HepG2 (cell line): ENCODE measurements around the gene B4GALT4. TPM values are rescaled to one million over a fixed set of nuclear protein-coding genes. Genes with fewer than 3 reads are reported as not detected.

ENCODE experiments used
- ATAC-seq: fragments of 200-7000 bp; cut with Tn5 transposase; 3 replicates; pipeline ENCODE4 v1.9.1; 2020; ENCODE audit warnings: mild to moderate bottlenecking, moderate library complexity
- Bru-seq: library from RNA; stranded (reverse); fragments of 400-500 nt; gene quantifications from one replicate; lab custom pipeline; 2021; lab: Mats Ljungman, UMichigan
- BruChase-seq, 2 experiments: library from RNA; stranded (reverse); fragments of 400-500 nt; gene quantifications; one replicate each; lab custom pipeline; 2021; lab: Mats Ljungman, UMichigan
- BruUV-seq: library from RNA; stranded (reverse); fragments of 400-500 nt; replicated peaks from 2 replicates; lab custom pipeline; 2021; lab: Mats Ljungman, UMichigan
- CTCF ChIA-PET: fragments of 300-600 bp; formaldehyde crosslinking; extraction: SDS; loops from one replicate; lab custom pipeline; 2021; ENCODE audit warnings: low total read pairs, inconsistent platforms, low intra/inter-chr PET ratio; lab: Yijun Ruan, JAX
- POLR2A ChIA-PET: fragments of 350-600 bp; sonication (Branson Sonifier 250); formaldehyde crosslinking; loops from one replicate; lab custom pipeline; 2020; ENCODE audit warnings: antibody characterized with exemption, inconsistent platforms; lab: Yijun Ruan, JAX
- DNase-seq: peaks from one replicate; pipeline ENCODE4 v3.0.0-alpha.2; 2015; ENCODE audit warnings: low spot score
- FAIRE-seq: peaks from 3 replicates; lab custom pipeline; 2011; peaks lifted over from hg19 to GRCh38; lab: Jason Lieb, UNC
- H2AFZ ChIP-seq: one replicate; pipeline ENCODE4 v1.6.1; 2011; ENCODE audit warnings: low read length, inconsistent platforms
- H3K27ac ChIP-seq: fragments of 300-600 bp; 3 replicates; pipeline ENCODE4 v1.8.0; 2011; ENCODE audit warnings: mixed run types, mild to moderate bottlenecking, mixed read lengths, low read length, inconsistent platforms; ENCODE audit not compliant: insufficient read depth; ENCODE audit errors: extremely low read length
- H3K27me3 ChIP-seq, 2 experiments: fragments of 200-600 bp in 1 of 2; 2 replicates in 1 of 2; 3 replicates in 1 of 2; pipeline versions ENCODE4 v1.6.0 to v1.8.0; 2011; ENCODE audit warnings: low read length in 2 of 2, mild to moderate bottlenecking in 2 of 2, moderate library complexity in 2 of 2, inconsistent platforms in 1 of 2; ENCODE audit not compliant: insufficient read depth in 2 of 2, control insufficient read depth in 1 of 2
- H3K36me3 ChIP-seq, 2 experiments: fragments of 200-600 bp in 1 of 2; replicated peaks in 1 of 2; 2 replicates in 1 of 2; 3 replicates in 1 of 2; pipeline versions ENCODE4 v1.5.1 to v1.8.0; 2011; ENCODE audit warnings: low read length in 2 of 2, inconsistent platforms in 1 of 2; ENCODE audit not compliant: insufficient read depth in 2 of 2, control insufficient read depth in 1 of 2
- H3K4me1 ChIP-seq: 2 replicates; pipeline ENCODE4 v1.5.1; 2012; ENCODE audit warnings: low read length, inconsistent platforms; ENCODE audit not compliant: insufficient read depth
- H3K4me2 ChIP-seq: 2 replicates; pipeline ENCODE4 v1.6.0; 2011; ENCODE audit warnings: low read depth, low read length, inconsistent platforms
- H3K4me3 ChIP-seq, 3 experiments: fragments of 200-600 bp in 1 of 3; sonication (generic), shearing (Covaris generic) in 1 of 3; replicated peaks in 1 of 3; 2 replicates each; pipeline ENCODE4 v1.5.1; 2011 to 2016; ENCODE audit warnings: low read length in 3 of 3, inconsistent platforms in 2 of 3, low read depth in 2 of 3, mild to moderate bottlenecking in 2 of 3, control low read depth in 1 of 3, mixed read lengths in 1 of 3; ENCODE audit not compliant: insufficient read depth in 1 of 3
- H3K79me2 ChIP-seq: one replicate; pipeline ENCODE4 v1.6.1; 2011; ENCODE audit warnings: low read length, inconsistent platforms; ENCODE audit not compliant: insufficient read depth
- H3K9ac ChIP-seq: 2 replicates; pipeline ENCODE4 v1.6.0; 2011; ENCODE audit warnings: mild to moderate bottlenecking, low read depth, low read length, inconsistent platforms; ENCODE audit not compliant: insufficient read depth
- H3K9me3 ChIP-seq: 2 replicates; pipeline ENCODE4 v1.5.1; 2012; ENCODE audit warnings: mild to moderate bottlenecking, low read length
- H4K20me1 ChIP-seq: 2 replicates; pipeline ENCODE4 v1.6.0; 2011; ENCODE audit warnings: inconsistent platforms, mild to moderate bottlenecking, low read length, moderate library complexity; ENCODE audit not compliant: insufficient read depth
- ATF5 ChIP-seq: sonication (generic); formaldehyde crosslinking; IDR thresholded peaks from 2 replicates; pipeline ENCODE4 v1.4.0; 2020; ENCODE audit warnings: mild to moderate bottlenecking, low read depth, missing genetic modification reagents
- CCDC6 ChIP-seq: sonication (generic); formaldehyde crosslinking; IDR thresholded peaks from 2 replicates; pipeline ENCODE4 v1.8.1; 2022; ENCODE audit warnings: mild to moderate bottlenecking, missing genetic modification reagents, moderate library complexity
- CEBPB ChIP-seq: IDR thresholded peaks from 2 replicates; pipeline ENCODE4 v1.6.1; 2011; ENCODE audit warnings: low read depth, low read length, improper control_type of control experiment, borderline replicate concordance
- GMEB2 ChIP-seq: IDR thresholded peaks from 2 replicates; pipeline ENCODE4 v1.6.1; 2016; ENCODE audit warnings: missing biosample characterization, missing genetic modification reagents, low read depth
- HNF4G ChIP-seq, 2 experiments: sonication (generic) in 1 of 2; formaldehyde crosslinking in 1 of 2; IDR thresholded peaks; 2 replicates each; pipeline versions ENCODE4 v1.4.0 to v1.6.1; 2011 to 2020; ENCODE audit warnings: borderline replicate concordance in 2 of 2, low read depth in 2 of 2, mild to moderate bottlenecking in 2 of 2, low read length in 1 of 2, missing genetic modification reagents in 1 of 2, moderate library complexity in 1 of 2
- SIN3A ChIP-seq: IDR thresholded peaks from 2 replicates; pipeline ENCODE4 v1.6.1; 2011; ENCODE audit warnings: low read depth, mild to moderate bottlenecking, control low read depth, low read length, borderline replicate concordance
- ZFP36L2 ChIP-seq: sonication (generic); formaldehyde crosslinking; IDR thresholded peaks from 2 replicates; pipeline ENCODE4 v1.4.0; 2020; ENCODE audit warnings: missing genetic modification reagents
- ZFP37 ChIP-seq: sonication (generic); formaldehyde crosslinking; IDR thresholded peaks from 2 replicates; pipeline ENCODE4 v1.4.0; 2020; ENCODE audit warnings: missing genetic modification reagents, borderline replicate concordance
- ZNF337 ChIP-seq: sonication (generic); formaldehyde crosslinking; IDR thresholded peaks from 2 replicates; pipeline ENCODE4 v1.5.1; 2020; ENCODE audit warnings: missing genetic modification reagents, low read depth, mild to moderate bottlenecking, borderline replicate concordance
- ZNF382 ChIP-seq: sonication (generic); formaldehyde crosslinking; IDR thresholded peaks from 2 replicates; pipeline ENCODE4 v1.5.0; 2020; ENCODE audit warnings: missing genetic modification reagents, mild to moderate bottlenecking, borderline replicate concordance
- ZNF891 ChIP-seq: sonication (generic); formaldehyde crosslinking; IDR thresholded peaks from 2 replicates; pipeline ENCODE4 v1.5.0; 2020; ENCODE audit warnings: mild to moderate bottlenecking, missing genetic modification reagents
- WGBS: methylation state at CpG from one replicate; pipeline ENCODE4 v1.1.6; 2017; ENCODE audit warnings: low lambda C conversion rate; 5-methylcytosine and 5-hydroxymethylcytosine counted together
- in situ Hi-C: cut with HindIII; loops from 2 replicates; pipeline ENCODE4 v1.10.0; 2017; ENCODE audit warnings: low pct_unique_long_range_greater_than_20kb; ENCODE audit not compliant: extremely low pct_ligation_motif_present
- intact Hi-C: fragments of 100-400 bp; cut with micrococcal nuclease; formaldehyde crosslinking; loops from one replicate; pipeline ENCODE4 v1.10.0; 2022; ENCODE audit not compliant: unreplicated experiment
- long read RNA-seq, 2 experiments: library from RNA in 1 of 2; library from polyadenylated mRNA in 1 of 2; stranded (forward) in 1 of 2; unstranded in 1 of 2; transcript quantifications; one replicate each; pipeline ENCODE4 v2.0.0, GENCODE V29; 2019 to 2022
- polyA minus RNA-seq, 3 experiments: library from RNA; depleted of rRNA, polyadenylated mRNA; stranded (reverse); fragments of >200 nt; gene quantifications; 2 replicates each; pipeline ENCODE4 v1.2.3, GENCODE V29; 2011; ENCODE audit warnings: low replicate concordance in 1 of 3
- polyA plus RNA-seq, 8 experiments: library from polyadenylated mRNA; depleted of rRNA in 3 of 8; stranded (reverse) in 7 of 8; unstranded in 1 of 8; fragments of >200 nt; fragmentation: Illumina TruSeq in 4 of 8; extraction: Trizol in 4 of 8; gene quantifications; 2 replicates each; pipeline versions ENCODE4 v1.2.1 to v1.2.3, GENCODE V29; 2011 to 2016; ENCODE audit warnings: low read depth in 4 of 8, missing spikeins in 1 of 8, mixed read lengths in 1 of 8; ENCODE audit not compliant: insufficient read depth in 1 of 8
- total RNA-seq, 5 experiments: library from RNA; depleted of rRNA; stranded (reverse); fragments of >200 nt; fragmentation: Illumina TruSeq; extraction: Trizol; gene quantifications; 2 replicates each; pipeline ENCODE4 v1.2.3, GENCODE V29; 2016; ENCODE audit warnings: low read depth in 1 of 5

B4GALT4 gene
- total RNA-seq (2016; rRNA removed; fragmentation: Illumina TruSeq; extraction: Trizol) (23.8 and 29.0 TPM in 2 replicates), polyA plus RNA-seq (2011; rRNA removed) (15.1 and 16.9 TPM in 2 replicates), polyA minus RNA-seq (2011; rRNA and poly(A)+ RNA removed; ENCODE audit: low replicate concordance) (6.9 and 18.7 TPM in 2 replicates), Bru-seq, nascent RNA (percentile 87 among the genes with signal in this experiment), BruChase-seq, experiment 1, labeled RNA remaining after a 6-hour chase (percentile 80 among the genes with signal in this experiment), BruChase-seq, experiment 2, labeled RNA remaining after a 2-hour chase (percentile 75 among the genes with signal in this experiment)
- total RNA-seq (2016; cell fraction: cytosol; rRNA removed; fragmentation: Illumina TruSeq; extraction: Trizol; ENCODE audit: low read depth), result 11.4 and 13.3 TPM in 2 replicates
- 25.1 and 29.6 TPM in 2 replicates for total RNA-seq (2016; cell fraction: insoluble cytoplasmic fraction; rRNA removed; fragmentation: Illumina TruSeq; extraction: Trizol)
- total RNA-seq (2016; cell fraction: membrane; rRNA removed; fragmentation: Illumina TruSeq; extraction: Trizol), result 21.4 and 30.8 TPM in 2 replicates
- 21.6 and 24.4 TPM in 2 replicates for total RNA-seq (2016; cell fraction: nucleus; rRNA removed; fragmentation: Illumina TruSeq; extraction: Trizol)
- polyA plus RNA-seq (2011; cell fraction: cytosol; rRNA removed), result 10.2 and 12.6 TPM in 2 replicates
- 7.1 and 9.0 TPM in 2 replicates for polyA plus RNA-seq (2011; cell fraction: nucleus; rRNA removed)
- 22.2 and 27.7 TPM in 2 replicates for polyA plus RNA-seq (2012)
- polyA plus RNA-seq (2016; cell fraction: cytosol; fragmentation: Illumina TruSeq; extraction: Trizol; ENCODE audit: low read depth), result 10.6 and 14.6 TPM in 2 replicates
- polyA plus RNA-seq (2016; cell fraction: insoluble cytoplasmic fraction; fragmentation: Illumina TruSeq; extraction: Trizol; ENCODE audit: low read depth), result 21.5 and 23.8 TPM in 2 replicates
- 17.0 and 23.1 TPM in 2 replicates for polyA plus RNA-seq (2016; cell fraction: membrane; fragmentation: Illumina TruSeq; extraction: Trizol; ENCODE audit: low read depth)
- 29.4 and 32.1 TPM in 2 replicates for polyA plus RNA-seq (2016; cell fraction: nucleus; fragmentation: Illumina TruSeq; extraction: Trizol; ENCODE audit: insufficient read depth, low read depth)
- 11.5 and 13.3 TPM in 2 replicates for polyA minus RNA-seq (2011; cell fraction: cytosol; rRNA and poly(A)+ RNA removed)
- polyA minus RNA-seq (2011; cell fraction: nucleus; rRNA and poly(A)+ RNA removed), result 18.5 and 22.9 TPM in 2 replicates
- long read RNA-seq, experiment 1, transcript B4GALT4-202 (8 exons, 2,459 nt), result major isoform, 16 of 38 reads
- long read RNA-seq, experiment 1, partial matches to known transcripts, result 7 of 38 reads
- long read RNA-seq, experiment 1, other reads (novel, unspliced or antisense), result 8 of 38 reads
- long read RNA-seq, experiment 2, transcript B4GALT4-202 (8 exons, 2,459 nt), result major isoform, 5 of 30 reads
- long read RNA-seq, experiment 2, partial matches to known transcripts, result 16 of 30 reads
- long read RNA-seq, experiment 2, other reads (novel, unspliced or antisense), result 7 of 30 reads

GRCh38 chr3:119240591-119241434 is at the start of gene B4GALT4:
TSS of gene B4GALT4 (minus strand) at chr3:119240878. CDS start at chr3:119230099, 10,779 bp downstream.
- DNase-seq (peak; percentile 73), ATAC-seq (peak; percentile 95), FAIRE-seq (peak; percentile 21)
- H3K27ac ChIP-seq, result peak within 1 kb of the TSS; percentile 98
- H3K36me3 ChIP-seq, result peaks cover 0 to 6% of the 10 kb centered on the region in 2 experiments; a peak in 2 of 5 replicates
- H3K4me1 ChIP-seq, result peaks cover 20% of the 10 kb centered on the region
- H3K4me3 ChIP-seq, result peak within 1 kb of the TSS; percentile 72 to 85 (median 82)
- peak within 1 kb of the TSS; percentile 81 for H3K9ac ChIP-seq
- ChIA-PET CTCF (interaction anchor here (2.5 kb wide), 1 partner anchor 96 kb away, joined by 18 read pairs; the partner anchor contains the start of gene TEX55), POLR2A (interaction anchor here (0.7 to 2.1 kb wide), 12 partner anchors 14 to 1108 kb away, joined by 3 to 18 read pairs (median 4); partner anchors contain the start of genes LRRC58, POGLUT1, TIMMDC1 and TMEM39A)
- H2AFZ ChIP-seq, result no peak within 1 kb of the TSS
- H3K27me3 ChIP-seq, result no peaks in the 10 kb centered on the region
- intact Hi-C loops, result loop anchor here (1.0 to 2.0 kb wide), 3 partner anchors 96 to 434 kb away; no protein-coding TSS in a partner anchor
- WGBS, result 0% methylated on average over 13 of the region's 70 CpGs
- in situ Hi-C loops, result no loop called here
- BruUV-seq, result TSS peak; percentile 88
- H4K20me1 ChIP-seq, result no peaks in the 10 kb centered on the region
- no peaks in the 10 kb centered on the region for H3K9me3 ChIP-seq
- peaks cover 19% of the 10 kb centered on the region for H3K79me2 ChIP-seq
- H3K4me2 ChIP-seq, result peak within 1 kb of the TSS; percentile 95
- TF ChIP-seq CEBPB, result no peak
- TF ChIP-seq GMEB2 (CRISPR knock-in tag), result 0 out of 2 replicates have a peak, but pooled peaks have one; percentile 13
- peak; percentile 64; the same call in 1 of the 2 replicates for TF ChIP-seq CCDC6 (CRISPR knock-in tag)
- TF ChIP-seq ATF5 (CRISPR knock-in tag), result 0 out of 2 replicates have a peak, but pooled peaks have one; percentile 35
- TF ChIP-seq ZNF891 (CRISPR knock-in tag), result peak; percentile 90; the same call in 1 of the 2 replicates
- TF ChIP-seq ZNF382 (CRISPR knock-in tag), result no peak
- TF ChIP-seq ZFP37 (CRISPR knock-in tag), result peak; percentile 76; the same call in 1 of the 2 replicates
- peak; percentile 23; the same call in 1 of the 2 replicates for TF ChIP-seq ZNF337 (CRISPR knock-in tag)
- TF ChIP-seq SIN3A, result peak; percentile 54; the same call in 1 of the 2 replicates
- TF ChIP-seq HNF4G (IDR thresholded peaks at IDR 0.05; ENCODE audit: borderline replicate concordance, low read depth, low read length), result no peak
- peak; percentile 42; the same call in 1 of the 2 replicates for TF ChIP-seq HNF4G (CRISPR knock-in tag; IDR thresholded peaks at IDR 0.05; ENCODE audit: borderline replicate concordance, low read depth)
- TF ChIP-seq ZFP36L2 (CRISPR knock-in tag), result no peak
